GM18868 (cell line): ENCODE measurements around the gene FOXP1.
A peak's percentile ranks its signal among the peaks of the same experiment; 100 is the strongest.

Source experiments
- ATAC-seq: cut with Tn5 transposase; IDR thresholded peaks from one replicate; pipeline ENCODE4 v1.9.1; 2021; ENCODE audit warnings: mild to moderate bottlenecking, moderate library complexity; ENCODE audit not compliant: unreplicated experiment

FOXP1 gene

GRCh38 chr3:71406972-71407810 is 176.3 kb downstream of the FOXP1 start:
- no peak for ATAC-seq

DNA sequence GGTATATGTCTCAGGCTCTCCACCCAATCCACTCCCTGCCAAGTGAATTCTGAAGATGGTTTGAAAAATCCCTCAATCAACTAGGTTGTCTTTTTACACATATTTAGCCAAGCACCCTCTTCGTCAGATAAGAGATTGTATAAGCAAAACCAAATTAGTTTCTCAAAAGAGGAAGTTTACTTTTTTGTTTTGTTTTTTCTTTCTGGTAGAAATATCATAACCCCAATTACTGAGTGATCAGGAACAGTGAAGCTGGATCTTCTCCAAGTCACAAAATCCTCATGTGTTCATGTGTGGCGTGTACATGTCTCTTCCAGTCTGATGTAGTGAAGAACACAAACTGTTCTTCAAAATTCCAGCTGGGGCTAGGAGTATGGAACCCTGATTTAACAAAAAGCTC is 180.6 kb downstream of the FOXP1 start:
- peak; percentile 44 for ATAC-seq

GRCh38 chr3:71402280-71402679 is 181.2 kb downstream of the FOXP1 start:
- no peak for ATAC-seq

DNA sequence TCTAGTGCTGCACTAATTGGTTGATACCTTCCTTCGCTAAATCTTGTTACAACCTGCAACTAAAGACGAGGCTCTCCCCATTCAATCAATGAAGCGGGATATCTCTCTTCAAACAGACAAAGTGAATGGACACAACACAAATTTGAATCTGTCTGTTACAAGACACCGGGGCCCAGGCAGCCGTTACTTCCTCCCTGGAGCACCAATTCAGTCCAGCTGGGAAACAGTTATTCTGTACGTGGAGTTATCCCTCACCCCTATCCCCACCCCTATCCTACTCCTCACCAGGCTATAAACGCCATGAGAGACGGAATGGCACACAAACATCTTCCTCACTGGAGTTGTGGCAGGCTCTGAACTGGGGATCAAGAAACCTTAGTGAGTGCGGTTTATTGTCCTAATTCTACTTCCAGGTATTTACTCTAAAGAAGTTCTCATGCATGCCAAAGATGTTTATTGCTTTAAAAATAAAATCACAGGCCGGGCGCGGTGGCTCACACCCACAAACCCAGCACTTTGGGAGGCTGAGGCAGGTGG is 181.8 kb downstream of the FOXP1 start:
- no peak for ATAC-seq

- no peak for ATAC-seq
Observed at GRCh38 chr3:71400986-71401451, 182.5 kb downstream of the FOXP1 start.

DNA sequence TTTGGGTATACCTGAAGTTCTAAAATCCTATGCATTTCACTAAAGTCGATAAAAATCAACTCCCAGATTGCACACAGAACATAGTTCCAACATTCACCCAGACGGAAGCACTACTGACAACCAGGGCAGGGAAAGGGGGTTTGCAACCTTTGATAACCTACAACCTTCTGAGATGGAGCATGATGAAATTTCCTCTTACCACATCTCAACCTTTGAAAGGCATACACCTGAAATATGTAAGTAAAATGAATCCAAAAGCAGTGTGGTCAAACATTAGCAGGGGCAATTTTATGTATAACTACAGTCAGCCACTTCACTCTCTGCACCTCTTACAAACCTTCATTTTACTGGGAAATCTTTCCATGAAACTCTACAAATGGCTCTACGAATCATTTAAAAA is 184.1 kb downstream of the FOXP1 start:
- no peak for ATAC-seq

DNA sequence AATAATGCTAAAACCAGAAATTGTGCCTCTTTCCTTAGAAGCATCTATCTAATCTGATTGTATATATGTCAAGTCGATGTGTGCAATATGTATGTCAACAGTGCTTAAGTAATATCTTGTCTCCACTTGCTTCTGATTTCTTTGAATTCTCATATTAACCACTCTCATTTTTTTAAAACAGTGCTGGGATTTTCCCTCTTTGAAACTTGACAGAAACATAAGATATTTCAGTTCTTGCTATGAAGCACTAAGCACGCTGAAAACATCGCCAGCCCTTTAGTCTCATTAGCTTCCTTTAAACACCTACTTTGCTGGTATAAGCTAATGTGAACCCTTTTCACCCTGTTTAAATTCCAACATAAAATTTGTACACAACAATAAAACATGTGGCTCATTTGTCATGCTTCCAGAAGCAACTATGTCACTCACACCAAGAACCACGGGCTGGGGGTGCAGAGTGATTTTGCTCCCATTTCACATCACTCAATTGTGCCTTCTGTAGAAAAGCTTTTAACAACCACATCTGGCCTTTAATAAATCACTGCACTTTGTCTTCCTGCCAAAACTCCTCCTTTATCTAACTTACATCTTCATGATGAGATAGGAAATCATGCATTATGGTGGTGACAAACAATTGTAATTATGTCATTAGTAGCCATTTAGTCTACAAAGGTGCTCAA is 185.2 kb downstream of the FOXP1 start:
- ATAC-seq: peak; percentile 45

GRCh38 chr3:71397726-71398125 is 185.8 kb downstream of the FOXP1 start:
- no peak for ATAC-seq

GRCh38 chr3:71397046-71397445 is 186.5 kb downstream of the FOXP1 start:
- ATAC-seq: no peak

DNA sequence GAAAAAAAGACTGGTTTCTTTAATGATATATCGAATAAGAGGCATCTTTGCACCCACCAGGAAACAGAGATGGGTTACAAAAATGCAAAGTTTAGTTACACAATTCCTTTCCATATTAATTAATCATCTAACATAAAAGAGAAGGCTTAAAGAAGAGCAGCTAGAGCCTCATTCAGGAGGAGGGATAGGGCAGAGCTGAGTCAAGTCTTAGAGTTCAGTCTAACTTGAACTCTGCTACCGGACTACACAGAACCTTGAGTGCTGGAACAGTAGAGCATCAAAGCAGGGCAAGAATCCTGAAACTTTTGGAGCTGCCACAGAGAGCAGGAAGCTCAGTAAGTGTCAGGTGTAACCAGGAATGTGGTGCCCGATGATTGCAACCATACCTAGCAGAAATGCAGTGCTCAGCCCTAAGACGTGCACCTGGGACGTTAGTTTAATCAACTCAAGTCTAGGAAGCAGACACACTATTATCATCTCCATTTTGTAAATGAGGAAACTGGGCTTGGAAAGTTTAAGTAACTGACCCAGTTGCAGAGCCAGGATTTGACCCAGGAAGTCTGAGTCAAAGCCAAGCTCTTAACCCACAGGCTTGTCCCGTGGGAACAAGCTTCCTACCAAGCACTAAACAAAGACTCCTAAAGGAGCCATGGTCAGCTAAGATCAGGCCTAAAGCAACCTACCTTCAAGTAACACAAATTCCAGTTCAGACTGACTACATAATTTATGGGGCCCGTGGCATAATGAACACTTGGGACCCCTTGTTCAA is 187.4 kb downstream of the FOXP1 start:
- no peak for ATAC-seq

- no peak for ATAC-seq
Observed at GRCh38 chr3:71395470-71395869, 188.1 kb downstream of the FOXP1 start.

GRCh38 chr3:71393745-71394144 is 189.8 kb downstream of the FOXP1 start:
- ATAC-seq: no peak

- ATAC-seq: peak; percentile 51
Observed at GRCh38 chr3:71393093-71393492, 190.4 kb downstream of the FOXP1 start.

DNA sequence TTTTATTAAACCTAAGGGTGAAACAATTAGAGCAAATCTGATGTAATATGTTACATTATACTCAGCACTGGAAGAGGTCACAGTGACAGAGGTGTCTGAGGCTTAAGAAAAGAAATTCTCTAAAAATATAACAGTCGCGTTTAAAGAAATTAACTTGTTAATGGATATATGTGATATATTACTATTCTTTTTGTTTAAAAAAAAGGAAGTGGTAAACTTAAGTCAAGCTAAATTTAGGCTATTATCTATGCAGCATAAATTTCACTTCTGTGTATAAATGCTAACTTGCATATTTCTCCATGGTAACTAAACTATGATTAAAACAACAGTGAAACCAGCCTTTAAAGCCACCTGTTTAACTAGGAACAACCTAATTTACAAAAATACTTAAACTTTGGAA is 191.3 kb downstream of the FOXP1 start:
- peak; percentile 67 for ATAC-seq

GRCh38 chr3:71391361-71391760 is 192.2 kb downstream of the FOXP1 start:
- ATAC-seq: no peak

- ATAC-seq: peak; percentile 31
Observed at GRCh38 chr3:71389911-71390573, 193.5 kb downstream of the FOXP1 start.

GRCh38 chr3:71389191-71389590 is 194.3 kb downstream of the FOXP1 start:
- ATAC-seq: no peak

GRCh38 chr3:71388535-71389120 is 194.9 kb downstream of the FOXP1 start:
- peak; percentile 18 for ATAC-seq

DNA sequence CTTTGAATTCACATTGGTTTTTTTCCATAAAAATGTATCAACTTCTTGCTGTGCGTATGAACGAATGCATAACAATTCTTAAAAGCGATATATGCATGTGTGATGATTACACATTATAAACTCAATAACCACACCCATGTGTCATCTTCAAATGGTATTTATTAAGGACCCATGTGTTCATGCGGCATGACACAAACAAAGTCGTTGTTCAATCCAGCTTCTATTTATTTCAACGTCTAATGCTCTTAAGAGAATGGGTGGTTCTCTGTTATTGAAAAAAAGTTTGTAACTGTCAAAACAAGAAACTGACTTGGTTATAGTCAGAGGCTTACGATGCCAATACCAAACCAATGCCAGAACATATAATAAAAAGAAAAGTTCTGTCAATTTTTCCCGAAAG is 195.9 kb downstream of the FOXP1 start:
- ATAC-seq: no peak
